HepG2 (cell line): ENCODE data around the gene EMB.
"Not testable (repeated sequence)": the region's sequence is repeated elsewhere in the genome, so short reads cannot be mapped to it uniquely, and the experiment has no call there.

ENCODE experiments used
- CENPT ChIP-seq: sonication (generic); formaldehyde crosslinking; IDR thresholded peaks from 2 replicates; pipeline ENCODE4 v1.8.0; 2022; ENCODE audit warnings: low read depth, mild to moderate bottlenecking, moderate library complexity, missing genetic modification reagents
- DPF2 ChIP-seq: sonication (generic); formaldehyde crosslinking; IDR thresholded peaks from 2 replicates; pipeline ENCODE4 v1.4.0; 2020; ENCODE audit warnings: mild to moderate bottlenecking, low read depth, missing genetic modification reagents, borderline replicate concordance
- EZH2 ChIP-seq: conservative IDR thresholded peaks from 2 replicates; pipeline ENCODE4 v1.6.1; 2012; ENCODE audit warnings: mild to moderate bottlenecking, low read depth, low read length, moderate library complexity
- NR2F1 ChIP-seq, 2 experiments: fragments of 450-650 bp in 1 of 2; formaldehyde crosslinking in 1 of 2; IDR thresholded peaks; 2 replicates each; pipeline versions ENCODE4 v1.5.0 to v1.6.1; 2016 to 2020; ENCODE audit warnings: mild to moderate bottlenecking in 1 of 2, missing compliant biosample characterization in 1 of 2, missing genetic modification reagents in 1 of 2, moderate library complexity in 1 of 2
- POLR2A ChIP-seq, 2 experiments: IDR thresholded peaks; 2 replicates each; pipeline ENCODE4 v1.6.1; 2011; ENCODE audit warnings: low read depth in 2 of 2, low read length in 2 of 2, mild to moderate bottlenecking in 1 of 2, moderate library complexity in 1 of 2; ENCODE audit not compliant: insufficient read depth in 1 of 2
- TBL1XR1 ChIP-seq: fragments of 150-350 bp; IDR thresholded peaks from 2 replicates; pipeline ENCODE4 v1.6.1; 2014; ENCODE audit warnings: borderline replicate concordance, low read length; ENCODE audit not compliant: partially characterized antibody
- TCF7L2 ChIP-seq: IDR thresholded peaks from 2 replicates; pipeline ENCODE4 v1.6.1; 2011; ENCODE audit warnings: mild to moderate bottlenecking, low read depth, low read length, moderate library complexity
- TEAD2 ChIP-seq: sonication (generic); formaldehyde crosslinking; IDR thresholded peaks from 2 replicates; pipeline ENCODE4 v1.9.0; 2021; ENCODE audit warnings: missing genetic modification reagents
- THYN1 ChIP-seq: sonication (generic); formaldehyde crosslinking; IDR thresholded peaks from 2 replicates; pipeline ENCODE4 v1.8.1; 2023; ENCODE audit warnings: low read depth, mild to moderate bottlenecking, moderate library complexity, missing genetic modification reagents, borderline replicate concordance
- ZNF274 ChIP-seq: sonication (generic); formaldehyde crosslinking; IDR thresholded peaks from 2 replicates; pipeline ENCODE4 v1.5.1; 2020; ENCODE audit warnings: mild to moderate bottlenecking, missing genetic modification reagents
- TF ChIP-seq, protein P1 (sequence below): sonication (generic); formaldehyde crosslinking; IDR thresholded peaks from 2 replicates; pipeline ENCODE4 v1.4.0; 2020; ENCODE audit warnings: missing genetic modification reagents
- TF ChIP-seq, protein P2 (sequence below): sonication (generic); formaldehyde crosslinking; IDR thresholded peaks from 2 replicates; pipeline ENCODE4 v1.4.0; 2020; ENCODE audit warnings: missing genetic modification reagents, low read depth, mild to moderate bottlenecking, borderline replicate concordance
- TF ChIP-seq, protein P3 (sequence below): sonication (generic); formaldehyde crosslinking; IDR thresholded peaks from 2 replicates; pipeline ENCODE4 v1.5.0; 2020; ENCODE audit warnings: mild to moderate bottlenecking, missing genetic modification reagents, moderate library complexity
- TF ChIP-seq, protein P4 (sequence below): sonication (generic); formaldehyde crosslinking; IDR thresholded peaks from 2 replicates; pipeline ENCODE4 v1.4.0; 2020; ENCODE audit warnings: mild to moderate bottlenecking, missing genetic modification reagents

DNA sequence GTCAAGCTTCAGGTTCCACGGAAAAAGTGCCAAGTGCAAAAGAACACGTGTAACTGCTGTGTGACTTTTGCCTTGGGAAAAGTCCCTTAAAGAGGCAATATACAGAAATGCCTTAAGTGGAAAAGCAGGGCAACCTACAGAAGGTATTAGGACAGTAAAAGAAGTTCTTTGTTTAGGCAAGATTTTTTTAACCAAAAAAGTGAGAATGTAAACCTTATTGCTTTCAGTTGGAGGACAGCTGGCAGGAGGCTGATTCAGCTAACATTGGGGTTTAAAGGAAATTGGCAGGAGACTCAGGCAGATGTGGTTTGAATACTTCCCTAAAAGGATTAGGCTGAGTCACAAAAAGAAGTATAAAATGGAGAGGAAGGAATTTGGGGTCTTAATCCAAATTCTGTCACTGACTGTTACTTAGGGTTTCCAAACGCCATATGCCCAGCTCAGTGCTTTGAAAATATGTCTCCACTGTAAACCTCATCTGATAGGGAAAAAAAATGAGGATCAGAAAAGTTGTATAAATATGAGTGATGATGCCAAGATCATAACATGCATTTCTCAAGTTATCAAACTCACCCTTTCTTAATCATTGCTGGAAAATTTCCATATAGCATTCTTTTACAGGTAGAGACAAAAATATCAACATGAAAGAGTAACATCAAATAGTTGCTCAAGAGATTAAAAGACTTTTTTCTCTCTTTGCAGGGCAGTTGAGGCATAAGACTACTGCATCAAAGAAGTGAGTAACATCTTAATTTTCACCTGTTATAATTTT, 9.8 kb downstream of the EMB start:
- not testable (repeated sequence) for TF ChIP-seq EZH2; DPF2 (CRISPR knock-in tag); TBL1XR1; TCF7L2; POLR2A (IDR thresholded peaks at IDR 0.05; ENCODE audit: insufficient read depth in 1 of 2, low read depth in 2 of 2, low read length in 2 of 2); THYN1 (CRISPR knock-in tag); TEAD2 (CRISPR knock-in tag); ZNF274 (CRISPR knock-in tag); CENPT (CRISPR knock-in tag); NR2F1 (CRISPR knock-in tag; IDR thresholded peaks at IDR 0.05)
- TF ChIP-seq, protein P1, sequence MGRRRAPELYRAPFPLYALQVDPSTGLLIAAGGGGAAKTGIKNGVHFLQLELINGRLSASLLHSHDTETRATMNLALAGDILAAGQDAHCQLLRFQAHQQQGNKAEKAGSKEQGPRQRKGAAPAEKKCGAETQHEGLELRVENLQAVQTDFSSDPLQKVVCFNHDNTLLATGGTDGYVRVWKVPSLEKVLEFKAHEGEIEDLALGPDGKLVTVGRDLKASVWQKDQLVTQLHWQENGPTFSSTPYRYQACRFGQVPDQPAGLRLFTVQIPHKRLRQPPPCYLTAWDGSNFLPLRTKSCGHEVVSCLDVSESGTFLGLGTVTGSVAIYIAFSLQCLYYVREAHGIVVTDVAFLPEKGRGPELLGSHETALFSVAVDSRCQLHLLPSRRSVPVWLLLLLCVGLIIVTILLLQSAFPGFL (CRISPR knock-in tag) = not testable (repeated sequence)
- TF ChIP-seq, protein P2, sequence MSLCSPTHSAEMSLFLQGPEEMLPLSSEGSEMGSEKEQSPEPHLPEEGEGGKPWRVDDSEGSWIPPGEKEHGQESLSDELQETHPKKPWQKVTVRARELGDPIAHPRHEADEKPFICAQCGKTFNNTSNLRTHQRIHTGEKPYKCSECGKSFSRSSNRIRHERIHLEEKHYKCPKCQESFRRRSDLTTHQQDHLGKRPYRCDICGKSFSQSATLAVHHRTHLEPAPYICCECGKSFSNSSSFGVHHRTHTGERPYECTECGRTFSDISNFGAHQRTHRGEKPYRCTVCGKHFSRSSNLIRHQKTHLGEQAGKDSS (CRISPR knock-in tag) = not testable (repeated sequence)
- TF ChIP-seq, protein P3, sequence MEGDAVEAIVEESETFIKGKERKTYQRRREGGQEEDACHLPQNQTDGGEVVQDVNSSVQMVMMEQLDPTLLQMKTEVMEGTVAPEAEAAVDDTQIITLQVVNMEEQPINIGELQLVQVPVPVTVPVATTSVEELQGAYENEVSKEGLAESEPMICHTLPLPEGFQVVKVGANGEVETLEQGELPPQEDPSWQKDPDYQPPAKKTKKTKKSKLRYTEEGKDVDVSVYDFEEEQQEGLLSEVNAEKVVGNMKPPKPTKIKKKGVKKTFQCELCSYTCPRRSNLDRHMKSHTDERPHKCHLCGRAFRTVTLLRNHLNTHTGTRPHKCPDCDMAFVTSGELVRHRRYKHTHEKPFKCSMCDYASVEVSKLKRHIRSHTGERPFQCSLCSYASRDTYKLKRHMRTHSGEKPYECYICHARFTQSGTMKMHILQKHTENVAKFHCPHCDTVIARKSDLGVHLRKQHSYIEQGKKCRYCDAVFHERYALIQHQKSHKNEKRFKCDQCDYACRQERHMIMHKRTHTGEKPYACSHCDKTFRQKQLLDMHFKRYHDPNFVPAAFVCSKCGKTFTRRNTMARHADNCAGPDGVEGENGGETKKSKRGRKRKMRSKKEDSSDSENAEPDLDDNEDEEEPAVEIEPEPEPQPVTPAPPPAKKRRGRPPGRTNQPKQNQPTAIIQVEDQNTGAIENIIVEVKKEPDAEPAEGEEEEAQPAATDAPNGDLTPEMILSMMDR (CRISPR knock-in tag) = not testable (repeated sequence)
- TF ChIP-seq, protein P4, sequence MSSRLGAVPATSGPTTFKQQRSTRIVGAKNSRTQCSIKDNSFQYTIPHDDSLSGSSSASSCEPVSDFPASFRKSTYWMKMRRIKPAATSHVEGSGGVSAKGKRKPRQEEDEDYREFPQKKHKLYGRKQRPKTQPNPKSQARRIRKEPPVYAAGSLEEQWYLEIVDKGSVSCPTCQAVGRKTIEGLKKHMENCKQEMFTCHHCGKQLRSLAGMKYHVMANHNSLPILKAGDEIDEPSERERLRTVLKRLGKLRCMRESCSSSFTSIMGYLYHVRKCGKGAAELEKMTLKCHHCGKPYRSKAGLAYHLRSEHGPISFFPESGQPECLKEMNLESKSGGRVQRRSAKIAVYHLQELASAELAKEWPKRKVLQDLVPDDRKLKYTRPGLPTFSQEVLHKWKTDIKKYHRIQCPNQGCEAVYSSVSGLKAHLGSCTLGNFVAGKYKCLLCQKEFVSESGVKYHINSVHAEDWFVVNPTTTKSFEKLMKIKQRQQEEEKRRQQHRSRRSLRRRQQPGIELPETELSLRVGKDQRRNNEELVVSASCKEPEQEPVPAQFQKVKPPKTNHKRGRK (CRISPR knock-in tag) = not testable (repeated sequence)
